Right forelimb (tissue), 1 donor: ENCODE results near the gene ABCC2.
A peak's percentile ranks its signal among the peaks of the same experiment; 100 is the strongest.
"Not testable (repeated sequence)": the region's sequence is repeated elsewhere in the genome, so short reads cannot be mapped to it uniquely, and the experiment has no call there.

Source experiments
- DNase-seq: peaks from one replicate; pipeline ENCODE4 v3.0.0-alpha.2; 2018

The ABCC2 gene

GRCh38 chr10:99809931-99810615 lies 27.6 kb downstream of the ABCC2 start:
- DNase-seq: no peak

DNA sequence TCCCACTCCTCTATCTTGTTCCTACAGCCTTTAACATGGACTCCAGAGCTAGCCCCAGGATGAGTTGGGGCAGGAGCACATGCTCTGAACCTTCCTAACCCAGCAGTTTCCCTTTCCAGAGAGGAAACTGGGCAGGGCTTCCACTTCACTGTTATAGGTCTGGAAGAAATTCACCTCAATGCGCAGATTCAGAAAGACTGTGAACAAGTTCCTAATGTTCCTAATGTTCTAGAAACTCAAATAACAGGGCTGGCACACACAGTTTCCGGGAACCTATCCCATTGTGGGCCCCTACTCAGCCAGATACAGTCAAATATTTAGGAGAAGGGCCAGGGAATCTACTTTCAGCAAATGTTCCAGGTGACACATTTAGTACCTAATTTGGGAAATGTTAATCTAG lies 29.7 kb downstream of the ABCC2 start:
- no peak for DNase-seq

GRCh38 chr10:99814143-99814542 lies 31.7 kb downstream of the ABCC2 start:
- DNase-seq: no peak

- no peak for DNase-seq
Observed at GRCh38 chr10:99815621-99816020, 33.2 kb downstream of the ABCC2 start.

- DNase-seq: no peak
Observed at GRCh38 chr10:99827936-99828335, 45.5 kb downstream of the ABCC2 start.

GRCh38 chr10:99828464-99828863 lies 46.0 kb downstream of the ABCC2 start:
- DNase-seq: no peak

DNA sequence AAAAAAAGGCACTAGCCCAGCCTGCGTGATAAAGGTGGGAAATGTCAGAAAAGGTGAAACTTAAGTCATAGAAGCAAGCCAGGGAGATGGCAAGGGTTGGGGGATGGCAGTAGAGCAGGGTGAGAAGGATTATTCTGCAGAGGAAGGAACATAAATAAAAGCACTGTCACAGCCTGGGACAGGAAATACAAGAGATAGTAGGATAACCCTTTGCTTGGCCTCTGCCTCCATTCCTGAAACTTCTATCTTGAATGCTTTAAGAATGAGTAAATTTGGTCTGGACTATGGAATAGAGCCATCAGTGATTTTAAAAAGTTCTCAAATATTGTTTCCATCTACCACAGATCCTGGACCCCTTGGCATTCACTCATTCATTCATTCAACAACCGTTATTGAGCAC lies 50.0 kb downstream of the ABCC2 start:
- DNase-seq: no peak

DNA sequence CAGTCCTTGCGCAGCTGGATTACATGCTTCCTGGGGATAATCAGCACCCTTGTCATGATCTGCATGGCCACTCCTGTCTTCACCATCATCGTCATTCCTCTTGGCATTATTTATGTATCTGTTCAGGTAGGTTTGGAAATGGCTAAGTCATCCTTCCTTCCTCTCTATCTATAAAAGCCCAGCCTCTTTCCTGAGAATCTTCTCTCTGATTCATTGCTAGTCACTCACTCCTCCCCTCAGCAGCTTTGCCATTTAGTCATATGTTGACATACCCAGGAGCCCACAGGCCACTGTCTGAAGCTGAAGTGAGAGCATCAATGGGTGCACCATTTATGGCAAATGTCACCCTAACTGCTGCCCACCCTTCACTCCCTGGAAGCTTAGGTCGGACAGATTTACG lies 52.0 kb downstream of the ABCC2 start:
- DNase-seq: no peak

GRCh38 chr10:99835947-99836346 lies 53.5 kb downstream of the ABCC2 start:
- no peak for DNase-seq

DNA sequence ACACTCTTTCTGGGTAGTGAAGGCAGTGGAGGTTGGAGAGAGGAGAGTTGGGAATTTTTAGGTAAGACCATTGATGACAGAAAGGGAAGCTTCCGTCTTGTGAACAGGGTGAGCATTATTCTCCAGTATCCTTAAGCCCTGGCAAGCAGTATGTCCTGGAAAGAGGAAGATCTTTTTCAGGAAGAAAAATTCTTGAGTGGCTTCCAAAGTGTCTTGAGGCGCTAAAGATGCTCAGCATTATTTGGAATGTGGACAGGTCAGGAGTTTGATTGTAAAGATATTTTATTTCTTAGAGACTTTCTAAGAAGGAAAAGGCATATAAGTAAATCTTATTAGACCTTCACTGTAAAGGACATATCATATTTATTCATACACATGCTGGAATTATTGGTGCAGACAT lies 54.3 kb downstream of the ABCC2 start:
- DNase-seq: no peak

GRCh38 chr10:99840859-99841258 lies 58.4 kb downstream of the ABCC2 start:
- DNase-seq: not testable (repeated sequence)

GRCh38 chr10:99841746-99842145 lies 59.3 kb downstream of the ABCC2 start:
- DNase-seq: no peak

DNA sequence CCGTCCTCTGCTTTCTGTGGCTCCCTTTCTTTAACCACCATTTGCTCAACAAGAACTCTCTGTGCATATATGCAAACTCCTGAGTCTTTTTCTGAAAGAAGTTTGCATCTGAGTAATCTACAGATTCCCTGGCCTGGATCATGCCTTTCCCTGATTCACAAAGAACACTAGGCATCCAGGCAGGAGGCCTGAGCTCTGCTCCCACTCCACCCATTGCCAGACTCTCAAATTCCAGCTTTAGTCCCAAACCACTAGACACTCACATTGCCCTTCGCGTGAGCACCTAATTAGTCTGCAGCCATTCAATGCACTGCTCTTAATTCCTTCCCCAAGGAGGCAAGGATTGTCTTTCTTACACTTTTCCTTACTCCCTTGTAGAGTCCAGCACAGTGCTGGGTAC lies 60.9 kb downstream of the ABCC2 start:
- no peak for DNase-seq

- no peak for DNase-seq
Observed at GRCh38 chr10:99844433-99844955, 62.1 kb downstream of the ABCC2 start.

DNA sequence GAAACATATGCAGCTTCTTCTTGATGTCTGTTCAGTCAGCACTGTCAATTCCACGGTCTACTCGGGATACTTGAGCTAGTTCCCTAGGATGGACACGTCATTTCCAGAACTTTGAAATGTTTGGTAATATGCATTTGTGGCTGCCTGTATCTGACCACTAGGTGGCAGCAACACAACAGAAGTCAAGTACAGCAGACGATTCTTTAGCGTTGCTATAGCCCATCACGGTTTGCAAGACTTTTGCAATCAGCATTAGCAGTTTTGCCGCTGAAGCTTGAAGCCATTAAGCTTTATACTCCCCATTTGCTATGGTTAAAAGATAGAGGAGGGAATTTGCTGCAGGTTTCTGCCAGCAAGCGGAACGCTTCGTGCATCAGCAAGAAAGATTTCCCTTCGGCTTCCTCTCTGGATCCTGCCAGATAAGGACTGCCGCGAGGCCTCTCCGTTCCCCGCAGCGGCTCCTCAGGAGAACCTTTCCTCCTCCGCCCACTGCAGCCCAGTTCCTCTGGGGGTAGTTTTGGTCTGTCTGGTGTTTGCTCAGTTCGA lies 63.5 kb downstream of the ABCC2 start:
- DNase-seq: peak; percentile 79

DNA sequence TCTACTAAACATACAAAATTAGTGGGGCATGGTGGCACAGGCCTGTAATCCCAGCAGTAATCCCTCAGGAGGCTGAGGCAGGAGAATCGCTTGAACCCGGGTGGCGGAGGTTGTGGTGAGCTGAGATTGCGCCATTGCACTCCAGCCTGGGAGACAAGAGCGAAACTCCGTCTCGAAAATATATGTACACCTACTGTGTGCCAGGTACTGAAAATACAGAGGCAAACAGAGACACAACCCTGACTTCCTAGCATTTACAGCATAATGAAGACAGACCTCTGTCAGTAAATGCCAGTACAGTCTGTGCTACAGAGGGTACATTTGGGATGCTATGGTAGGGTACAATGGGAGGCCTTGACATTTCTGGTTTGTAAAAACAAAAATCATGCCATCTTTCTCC lies 66.6 kb downstream of the ABCC2 start:
- no peak for DNase-seq

- no peak for DNase-seq
Observed at GRCh38 chr10:99849536-99849935, 67.1 kb downstream of the ABCC2 start.

DNA sequence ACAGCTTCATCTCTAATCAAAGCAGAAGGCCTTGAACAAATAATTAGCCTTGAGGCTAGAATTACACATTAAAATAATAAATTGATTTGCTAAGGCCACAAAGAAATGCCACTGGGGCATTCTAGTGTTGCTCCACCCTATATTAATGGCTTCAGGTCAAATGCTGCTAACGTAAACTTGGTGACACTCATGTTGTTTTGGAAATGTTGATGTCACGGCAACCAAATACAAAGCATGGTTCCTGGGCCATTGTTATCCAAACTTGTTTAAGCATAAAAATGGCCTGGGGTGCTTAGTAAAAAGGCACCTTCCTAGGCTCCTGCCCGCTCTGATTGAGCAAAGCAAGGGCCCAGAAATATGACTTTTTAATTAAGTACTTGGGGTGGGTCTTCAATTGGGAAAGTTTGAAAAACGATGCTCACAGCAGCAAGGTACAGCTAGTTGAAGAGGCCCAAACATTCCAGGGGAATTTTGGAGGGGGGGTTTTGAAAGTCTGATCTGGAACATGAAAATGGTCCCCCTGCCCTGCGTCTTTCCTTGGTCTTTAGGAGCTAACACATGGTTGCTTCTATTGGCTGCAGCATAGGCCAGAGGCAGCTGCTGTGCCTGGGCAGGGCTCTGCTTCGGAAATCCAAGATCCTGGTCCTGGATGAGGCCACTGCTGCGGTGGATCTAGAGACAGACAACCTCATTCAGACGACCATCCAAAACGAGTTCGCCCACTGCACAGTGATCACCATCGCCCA lies 67.8 kb downstream of the ABCC2 start:
- no peak for DNase-seq

GRCh38 chr10:99850767-99851340 lies 68.4 kb downstream of the ABCC2 start:
- no peak for DNase-seq

GRCh38 chr10:99851825-99852224 lies 69.4 kb downstream of the ABCC2 start:
- no peak for DNase-seq

- DNase-seq: no peak
Observed at GRCh38 chr10:99852481-99853213, 70.2 kb downstream of the ABCC2 start.

DNA sequence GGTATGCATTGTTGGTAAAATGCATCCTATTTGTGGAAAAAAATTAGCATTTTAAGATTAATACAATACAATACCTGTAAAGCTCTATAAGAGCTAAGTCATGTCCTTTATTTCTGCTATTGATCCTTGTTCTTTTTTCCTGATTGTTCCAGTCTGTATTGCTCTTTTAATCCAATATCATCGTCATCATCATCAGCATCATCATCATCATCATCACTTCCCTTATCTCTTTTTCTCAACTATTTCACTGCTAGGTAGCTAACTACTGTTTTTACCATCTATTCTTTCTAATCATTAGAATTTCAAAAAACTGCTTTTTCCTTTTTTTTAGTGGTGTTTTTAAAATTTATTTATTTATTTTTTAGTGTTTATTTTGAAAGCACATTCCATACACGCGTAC lies 71.2 kb downstream of the ABCC2 start:
- DNase-seq: no peak

- no peak for DNase-seq
Observed at GRCh38 chr10:99854860-99855259, 72.4 kb downstream of the ABCC2 start.
